VCaP (cell line): Measurements from ENCODE around the gene DLX3.
A peak's percentile ranks its signal among the peaks of the same experiment; 100 is the strongest.

ENCODE experiments used
- H3K27ac ChIP-seq: fragments of 450-650 bp; 2 replicates; pipeline ENCODE4 v1.5.1; 2017
- CTCF ChIP-seq: fragments of 450-650 bp; conservative IDR thresholded peaks from 2 replicates; pipeline ENCODE4 v1.5.1; 2017; ENCODE audit warnings: mild to moderate bottlenecking, moderate library complexity

The DLX3 gene

GRCh38 chr17:49958723-49959122 is 36.3 kb downstream of the DLX3 start:
- no peak overlapping the region for H3K27ac ChIP-seq
- TF ChIP-seq CTCF, result no peak

- no peak for TF ChIP-seq CTCF
- H3K27ac ChIP-seq, result no peak overlapping the region
Measured at GRCh38 chr17:49957350-49957749, 37.7 kb downstream of the DLX3 start.

- no peak for TF ChIP-seq CTCF
- no peak overlapping the region for H3K27ac ChIP-seq
Measured at GRCh38 chr17:49956780-49957179, 38.2 kb downstream of the DLX3 start.

- TF ChIP-seq CTCF, result no peak
- H3K27ac ChIP-seq, result no peak overlapping the region
Measured at GRCh38 chr17:49955157-49955556, 39.9 kb downstream of the DLX3 start.

GRCh38 chr17:49952912-49953497 is 42.0 kb downstream of the DLX3 start:
- no peak overlapping the region for H3K27ac ChIP-seq

GRCh38 chr17:49952209-49952911 is 42.7 kb downstream of the DLX3 start:
- H3K27ac ChIP-seq, result no peak overlapping the region
- TF ChIP-seq CTCF, result peak; percentile 89

More at GRCh38 chr17:49952912-49953497, 42.0 kb downstream of the DLX3 start:
- no peak for TF ChIP-seq CTCF

GRCh38 chr17:49951362-49952082 is 43.5 kb downstream of the DLX3 start:
- no peak overlapping the region for H3K27ac ChIP-seq
- no peak for TF ChIP-seq CTCF
